ENCODE results near the gene UBXN7. TPM values are rescaled to one million over a fixed set of nuclear protein-coding genes. Genes with fewer than 3 reads are reported as not detected.

UBXN7 gene
- total RNA-seq, 1 donor: 21.0 TPM

DNA sequence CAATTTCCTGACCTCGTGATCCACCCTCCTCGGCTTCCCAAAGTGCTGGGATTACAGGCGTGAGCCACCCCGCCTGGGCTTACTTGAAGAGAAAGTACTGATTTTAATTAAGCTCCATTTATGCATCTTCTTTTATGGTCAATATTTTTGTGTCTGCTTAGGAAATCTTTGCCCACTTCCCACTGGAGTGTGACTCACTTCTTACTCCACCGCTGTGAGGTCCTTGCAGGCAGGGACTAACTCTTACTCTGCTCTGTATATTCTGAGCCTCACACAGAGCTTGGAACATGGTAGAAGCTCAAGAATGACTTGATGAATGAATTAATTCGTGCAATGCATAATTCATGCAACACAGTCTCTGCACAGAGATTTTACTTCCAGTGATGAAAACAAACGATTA, 91.1 kb downstream of the UBXN7 start:
- peak; percentile 93 for DNase-seq (ENCODE audit: insufficient read length, low spot score, missing footprints)
- Histone ChIP-seq H4K20me1 (ENCODE audit: insufficient read depth, low read length) (no peaks in the 10 kb centered on the region), H3K4me1 (ENCODE audit: insufficient read depth, low read length) (peaks cover 20% of the 10 kb centered on the region), H3K4me2 (ENCODE audit: insufficient read depth, low read length) (peak overlapping the region; percentile 56), H3K36me3 (ENCODE audit: insufficient read depth, low read length) (no peaks in the 10 kb centered on the region), H3K27ac (ENCODE audit: low read depth, low read length) (peak overlapping the region; percentile 46), H3K4me3 (ENCODE audit: insufficient read depth, low read length) (no peak overlapping the region), H3K9me3 (ENCODE audit: low read depth, low read length) (no peaks in the 10 kb centered on the region), H2AFZ (ENCODE audit: low read length) (no peak overlapping the region), H3K27me3 (ENCODE audit: insufficient read depth, low read length) (no peaks in the 10 kb centered on the region), H3K79me2 (ENCODE audit: insufficient read depth, low read length) (no peaks in the 10 kb centered on the region)
- TF ChIP-seq, protein P1, sequence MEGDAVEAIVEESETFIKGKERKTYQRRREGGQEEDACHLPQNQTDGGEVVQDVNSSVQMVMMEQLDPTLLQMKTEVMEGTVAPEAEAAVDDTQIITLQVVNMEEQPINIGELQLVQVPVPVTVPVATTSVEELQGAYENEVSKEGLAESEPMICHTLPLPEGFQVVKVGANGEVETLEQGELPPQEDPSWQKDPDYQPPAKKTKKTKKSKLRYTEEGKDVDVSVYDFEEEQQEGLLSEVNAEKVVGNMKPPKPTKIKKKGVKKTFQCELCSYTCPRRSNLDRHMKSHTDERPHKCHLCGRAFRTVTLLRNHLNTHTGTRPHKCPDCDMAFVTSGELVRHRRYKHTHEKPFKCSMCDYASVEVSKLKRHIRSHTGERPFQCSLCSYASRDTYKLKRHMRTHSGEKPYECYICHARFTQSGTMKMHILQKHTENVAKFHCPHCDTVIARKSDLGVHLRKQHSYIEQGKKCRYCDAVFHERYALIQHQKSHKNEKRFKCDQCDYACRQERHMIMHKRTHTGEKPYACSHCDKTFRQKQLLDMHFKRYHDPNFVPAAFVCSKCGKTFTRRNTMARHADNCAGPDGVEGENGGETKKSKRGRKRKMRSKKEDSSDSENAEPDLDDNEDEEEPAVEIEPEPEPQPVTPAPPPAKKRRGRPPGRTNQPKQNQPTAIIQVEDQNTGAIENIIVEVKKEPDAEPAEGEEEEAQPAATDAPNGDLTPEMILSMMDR (IDR thresholded peaks at IDR 0.05; ENCODE audit: extremely low read depth, low read depth, low read length): no peak

- H2AFZ ChIP-seq (ENCODE audit: low read length): no peak overlapping the region
- DNase-seq (ENCODE audit: insufficient read length, low spot score, missing footprints): peak; percentile 47
- peaks cover 20% of the 10 kb centered on the region for H3K4me1 ChIP-seq (ENCODE audit: insufficient read depth, low read length)
- H3K27ac ChIP-seq (ENCODE audit: low read depth, low read length): no peak overlapping the region
- TF ChIP-seq, protein P1 (IDR thresholded peaks at IDR 0.05; ENCODE audit: extremely low read depth, low read depth, low read length): no peak
- H3K27me3 ChIP-seq (ENCODE audit: insufficient read depth, low read length): no peaks in the 10 kb centered on the region
- H3K79me2 ChIP-seq (ENCODE audit: insufficient read depth, low read length): no peaks in the 10 kb centered on the region
- H3K36me3 ChIP-seq (ENCODE audit: insufficient read depth, low read length): no peaks in the 10 kb centered on the region
- no peak overlapping the region for H3K4me3 ChIP-seq (ENCODE audit: insufficient read depth, low read length)
- H3K9me3 ChIP-seq (ENCODE audit: low read depth, low read length): no peaks in the 10 kb centered on the region
- no peak overlapping the region for H3K4me2 ChIP-seq (ENCODE audit: insufficient read depth, low read length)
- no peaks in the 10 kb centered on the region for H4K20me1 ChIP-seq (ENCODE audit: insufficient read depth, low read length)
These were observed 91.8 kb downstream of the UBXN7 start for GRCh38 chr3:196340466-196340865.

DNA sequence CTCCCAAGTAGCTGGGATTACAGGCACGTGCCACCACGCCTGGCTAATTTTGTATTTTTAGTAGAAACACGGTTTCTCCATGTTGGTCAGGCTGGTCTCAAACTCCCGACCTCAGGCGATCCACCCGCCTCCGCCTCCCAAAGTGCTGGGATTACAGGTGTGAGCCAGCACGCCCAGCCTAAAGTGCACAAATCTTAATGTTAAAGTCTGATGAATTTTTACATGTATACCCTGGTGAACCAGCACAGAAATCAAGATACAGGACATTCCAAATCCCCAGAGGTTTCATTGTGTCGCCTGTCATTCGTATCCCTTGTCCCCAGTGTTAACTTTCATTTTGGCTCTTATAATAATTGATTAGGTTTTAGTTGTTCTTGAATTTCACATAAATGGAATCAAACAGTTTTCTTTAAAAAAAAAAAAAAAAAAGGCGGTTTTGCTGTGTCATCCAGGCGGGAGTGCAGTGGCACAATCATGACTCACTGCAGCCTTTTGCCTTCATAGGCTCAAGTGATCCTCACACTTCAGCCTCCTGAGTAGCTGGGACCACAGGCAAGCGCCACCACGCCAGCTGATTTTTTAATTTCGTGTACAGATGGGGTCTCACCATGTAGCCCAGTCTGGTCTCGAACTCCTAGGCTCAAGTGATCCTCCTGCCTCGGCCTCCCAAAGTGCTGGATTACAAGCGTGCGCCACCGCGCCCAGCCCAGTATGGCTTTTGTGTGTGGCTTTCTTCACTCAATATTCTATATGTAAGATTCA, 92.6 kb downstream of the UBXN7 start:
- Histone ChIP-seq H3K4me2 (ENCODE audit: insufficient read depth, low read length) (no peak overlapping the region), H3K27ac (ENCODE audit: low read depth, low read length) (peak overlapping the region; percentile 62), H3K9me3 (ENCODE audit: low read depth, low read length) (no peaks in the 10 kb centered on the region), H3K4me3 (ENCODE audit: insufficient read depth, low read length) (no peak overlapping the region), H3K79me2 (ENCODE audit: insufficient read depth, low read length) (no peaks in the 10 kb centered on the region), H3K4me1 (ENCODE audit: insufficient read depth, low read length) (peaks cover 20% of the 10 kb centered on the region), H3K27me3 (ENCODE audit: insufficient read depth, low read length) (no peaks in the 10 kb centered on the region), H4K20me1 (ENCODE audit: insufficient read depth, low read length) (no peaks in the 10 kb centered on the region), H2AFZ (ENCODE audit: low read length) (no peak overlapping the region), H3K36me3 (ENCODE audit: insufficient read depth, low read length) (no peaks in the 10 kb centered on the region)
- TF ChIP-seq, protein P1 (IDR thresholded peaks at IDR 0.05; ENCODE audit: extremely low read depth, low read depth, low read length): no peak
- no peak for DNase-seq (ENCODE audit: insufficient read length, low spot score, missing footprints)

GRCh38 chr3:196339044-196339443, 93.2 kb downstream of the UBXN7 start:
- Histone ChIP-seq H3K4me2 (ENCODE audit: insufficient read depth, low read length) (no peak overlapping the region), H3K27ac (ENCODE audit: low read depth, low read length) (peak overlapping the region; percentile 62)

More at GRCh38 chr3:196339044-196339443, 93.2 kb downstream of the UBXN7 start:
- Histone ChIP-seq H2AFZ (ENCODE audit: low read length) (no peak overlapping the region), H3K36me3 (ENCODE audit: insufficient read depth, low read length) (no peaks in the 10 kb centered on the region), H3K27me3 (ENCODE audit: insufficient read depth, low read length) (no peaks in the 10 kb centered on the region), H3K4me3 (ENCODE audit: insufficient read depth, low read length) (no peak overlapping the region), H4K20me1 (ENCODE audit: insufficient read depth, low read length) (no peaks in the 10 kb centered on the region), H3K4me1 (ENCODE audit: insufficient read depth, low read length) (peaks cover 20% of the 10 kb centered on the region), H3K79me2 (ENCODE audit: insufficient read depth, low read length) (no peaks in the 10 kb centered on the region), H3K9me3 (ENCODE audit: low read depth, low read length) (no peaks in the 10 kb centered on the region)
- no peak for DNase-seq (ENCODE audit: insufficient read length, low spot score, missing footprints)
- TF ChIP-seq, protein P1 (IDR thresholded peaks at IDR 0.05; ENCODE audit: extremely low read depth, low read depth, low read length): no peak

All from osteoblast (primary cell).